Esophagus muscularis mucosa (tissue), 4 donors: ENCODE measurements around the gene ADK.

Experiments
- EP300 ChIP-seq: sonication (generic); formaldehyde crosslinking; IDR thresholded peaks from one replicate; pipeline ENCODE4 v1.6.1; 2017; ENCODE audit warnings: antibody characterized with exemption
- POLR2A ChIP-seq: fragments of 450-650 bp; IDR thresholded peaks from one replicate; pipeline ENCODE4 v1.6.1; 2017; ENCODE audit warnings: antibody characterized with exemption, moderate library complexity, mild to moderate bottlenecking, low read depth
- POLR2AphosphoS5 ChIP-seq, 2 donors: sonication (generic); formaldehyde crosslinking; IDR thresholded peaks; one replicate each; pipeline ENCODE4 v1.6.1; 2017; ENCODE audit warnings: antibody characterized with exemption in 2 of 2
- TF ChIP-seq, protein P1 (sequence below), 3 experiments: fragments of 200-600 bp in 2 of 3; fragments of 450-650 bp in 1 of 3; sonication (generic) in 2 of 3; IDR thresholded peaks; one replicate each; pipeline ENCODE4 v1.5.1; 2017 to 2019; ENCODE audit warnings: antibody characterized with exemption in 3 of 3, mild to moderate bottlenecking in 2 of 3, moderate library complexity in 1 of 3

DNA sequence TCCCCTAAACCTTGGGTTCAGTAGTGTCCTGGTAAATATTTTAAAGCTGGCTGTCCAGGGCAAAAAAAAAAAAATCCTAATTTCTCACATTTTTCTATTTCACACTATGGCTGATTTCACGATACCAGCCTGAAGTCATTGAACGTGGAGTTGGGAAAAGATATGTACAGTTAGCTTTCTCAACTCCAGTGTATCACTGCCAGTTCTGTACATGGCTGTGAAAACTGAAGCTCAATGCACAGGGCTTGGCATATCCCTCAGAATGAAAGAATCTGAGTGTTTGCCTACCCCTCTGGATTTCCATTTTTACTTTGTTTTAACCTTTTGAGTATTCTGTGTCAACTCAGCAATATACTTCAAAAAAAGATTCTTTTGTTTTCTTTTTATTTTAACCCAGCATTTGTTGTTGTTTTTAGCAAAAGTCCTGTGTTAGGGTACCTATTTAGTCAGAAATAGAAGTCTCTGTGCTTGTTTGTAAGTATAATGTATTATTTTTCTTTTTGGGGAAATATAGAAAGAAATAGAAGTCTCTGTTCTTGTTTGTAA, 274.5 kb downstream of the ADK start:
- TF ChIP-seq, protein P1, sequence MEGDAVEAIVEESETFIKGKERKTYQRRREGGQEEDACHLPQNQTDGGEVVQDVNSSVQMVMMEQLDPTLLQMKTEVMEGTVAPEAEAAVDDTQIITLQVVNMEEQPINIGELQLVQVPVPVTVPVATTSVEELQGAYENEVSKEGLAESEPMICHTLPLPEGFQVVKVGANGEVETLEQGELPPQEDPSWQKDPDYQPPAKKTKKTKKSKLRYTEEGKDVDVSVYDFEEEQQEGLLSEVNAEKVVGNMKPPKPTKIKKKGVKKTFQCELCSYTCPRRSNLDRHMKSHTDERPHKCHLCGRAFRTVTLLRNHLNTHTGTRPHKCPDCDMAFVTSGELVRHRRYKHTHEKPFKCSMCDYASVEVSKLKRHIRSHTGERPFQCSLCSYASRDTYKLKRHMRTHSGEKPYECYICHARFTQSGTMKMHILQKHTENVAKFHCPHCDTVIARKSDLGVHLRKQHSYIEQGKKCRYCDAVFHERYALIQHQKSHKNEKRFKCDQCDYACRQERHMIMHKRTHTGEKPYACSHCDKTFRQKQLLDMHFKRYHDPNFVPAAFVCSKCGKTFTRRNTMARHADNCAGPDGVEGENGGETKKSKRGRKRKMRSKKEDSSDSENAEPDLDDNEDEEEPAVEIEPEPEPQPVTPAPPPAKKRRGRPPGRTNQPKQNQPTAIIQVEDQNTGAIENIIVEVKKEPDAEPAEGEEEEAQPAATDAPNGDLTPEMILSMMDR (IDR thresholded peaks at IDR 0.05) = no peak
- TF ChIP-seq EP300 (no peak), POLR2A (no peak), POLR2AphosphoS5 (IDR thresholded peaks at IDR 0.05) (no peak)
